ENCODE measurements around the gene NRIP1. TPM values are rescaled to one million over a fixed set of nuclear protein-coding genes. Genes with fewer than 3 reads are reported as not detected.

The NRIP1 gene
- total and polyA plus RNA-seq, 2 of the 8 experiments (the other 6 are each of a cell fraction or from before 2014, with no cell fraction given): 1.5 to 9.3 TPM

GRCh38 chr21:15098181-15098580 is 33.4 kb upstream of the NRIP1 start:
- no peak overlapping the region for H2BK120ac ChIP-seq (replicated peaks; ENCODE audit: low read depth, low read length)
- H3K79me2 ChIP-seq (ENCODE audit: control insufficient read depth in 1 of 2, insufficient read depth in 2 of 2, low read length in 2 of 2): no peaks in the 10 kb centered on the region
- ChIA-PET POLR2A (ENCODE audit: partially characterized antibody) (no interaction called here), CTCF (ENCODE audit: partially characterized antibody) (no interaction called here)
- H3K27ac ChIP-seq (ENCODE audit: low read depth, low read length): no peak overlapping the region
- no peak overlapping the region for H3K9ac ChIP-seq (replicated peaks in 1 of 4; ENCODE audit: extremely low read depth in 1 of 4, low read depth in 3 of 4, low read length in 3 of 4)
- no peak overlapping the region for H2BK20ac ChIP-seq (ENCODE audit: low read length)
- H4K20me1 ChIP-seq (replicated peaks in 1 of 2; ENCODE audit: control insufficient read depth in 1 of 2, insufficient read depth in 2 of 2, low read length in 2 of 2): no peaks in the 10 kb centered on the region
- no peak for FAIRE-seq
- H3K4me3 ChIP-seq (ENCODE audit: extremely low read depth in 1 of 4, insufficient read depth in 2 of 4, low read depth in 3 of 4, low read length in 4 of 4): no peak overlapping the region
- no peak overlapping the region for H3K56ac ChIP-seq (replicated peaks; ENCODE audit: insufficient read length, low read depth, low read length)
- H2BK15ac ChIP-seq (ENCODE audit: low read length): no peak overlapping the region
- H3K4ac ChIP-seq (replicated peaks; ENCODE audit: insufficient read length, low read depth, low read length): no peak overlapping the region
- no peak overlapping the region for H4K5ac ChIP-seq (ENCODE audit: insufficient read length, low read depth, low read length)
- H3K18ac ChIP-seq (ENCODE audit: extremely low read depth, low read length): no peak overlapping the region
- no peak overlapping the region for H2AFZ ChIP-seq (ENCODE audit: low read length)
- no peaks in the 10 kb centered on the region for H3K9me3 ChIP-seq (ENCODE audit: insufficient read depth in 2 of 2, low read depth in 1 of 2, low read length in 1 of 2)
- peaks cover 0 to 4% (median 0%) of the 10 kb centered on the region in 4 experiments; a peak in 1 of 7 replicates for H3K4me1 ChIP-seq (replicated peaks in 1 of 4; ENCODE audit: control insufficient read depth in 3 of 4, insufficient read depth in 4 of 4, low read length in 3 of 4)
- no peaks in the 10 kb centered on the region for H3K79me1 ChIP-seq (ENCODE audit: low read depth, low read length)
- no peak for DNase-seq (ENCODE audit: low read depth in 1 of 2, low spot score in 2 of 2)
- H3K4me2 ChIP-seq (ENCODE audit: insufficient read depth in 1 of 2, low read depth in 2 of 2, low read length in 2 of 2): no peak overlapping the region
- H2BK12ac ChIP-seq (ENCODE audit: low read depth, low read length): no peak overlapping the region
- H3K27me3 ChIP-seq (replicated peaks in 1 of 4; ENCODE audit: control insufficient read depth in 3 of 4, extremely low read depth in 1 of 4, insufficient read depth in 3 of 4, low read length in 3 of 4): no peaks in the 10 kb centered on the region
- H3K14ac ChIP-seq (ENCODE audit: insufficient read length): no peak overlapping the region
- H3K36me3 ChIP-seq (ENCODE audit: control insufficient read depth in 2 of 4, insufficient read depth in 4 of 4, low read length in 3 of 4): no peaks in the 10 kb centered on the region
- no peak overlapping the region for H3K23ac ChIP-seq (ENCODE audit: insufficient read length)
- no peak overlapping the region for H4K91ac ChIP-seq (replicated peaks; ENCODE audit: insufficient read length, low read length)
- no peak overlapping the region for H2AK5ac ChIP-seq (ENCODE audit: low read depth, low read length)
- no peak overlapping the region for H2BK5ac ChIP-seq (ENCODE audit: low read depth, low read length)
- H4K8ac ChIP-seq (ENCODE audit: extremely low read depth, insufficient read depth, low read length): no peak overlapping the region
- WGBS, 2 experiments (ENCODE audit: extremely low coverage in 1 of 2, insufficient coverage in 1 of 2, insufficient read length in 1 of 2, insufficient replicate concordance in 2 of 2, low coverage in 1 of 2, low lambda C conversion rate in 2 of 2, missing lambda C conversion rate in 1 of 2): 83% methylated on average over 3 of the region's 3 CpGs; no CpG with 5 or more reads in 1 of the 2 experiments
- H3K23me2 ChIP-seq (ENCODE audit: low read depth, low read length): no peaks in the 10 kb centered on the region
- TF ChIP-seq SP2 (IDR thresholded peaks at IDR 0.05; ENCODE audit: low read length) (no peak), MAX (IDR thresholded peaks at IDR 0.05) (no peak), FOSL1 (IDR thresholded peaks at IDR 0.05; ENCODE audit: insufficient read depth, low read depth, low read length) (no peak)
